Activated CD8-positive, alpha-beta T cell treated with anti-CD3 and anti-CD28 coated beads for 36 hours (primary cell): ENCODE data around the gene AIPL1. TPM values are rescaled to one million over a fixed set of nuclear protein-coding genes. Genes with fewer than 3 reads are reported as not detected.

Source experiments
- ATAC-seq: fragments of 200-7000 bp; cut with Tn5 transposase; one replicate; pipeline ENCODE4 v1.10.0; 2021; ENCODE audit warnings: mild to moderate bottlenecking, moderate library complexity
- CTCF ChIA-PET: fragments of 350-600 bp; sonication (Branson Sonifier 250); formaldehyde crosslinking; loops from one replicate; lab custom pipeline; 2021; ENCODE audit warnings: antibody characterized with exemption; lab: Charles Lee
- POLR2A ChIA-PET: fragments of 350-600 bp; sonication (Branson Sonifier 250); formaldehyde crosslinking; loops from one replicate; lab custom pipeline; 2021; ENCODE audit warnings: antibody characterized with exemption; lab: Charles Lee
- DNase-seq: peaks from one replicate; pipeline ENCODE4 v3.0.0-alpha.2; 2020
- H3K27ac Mint-ChIP-seq: one replicate; pipeline ENCODE4 v1.8.0; 2021; ENCODE audit warnings: mild to moderate bottlenecking, mixed read lengths
- H3K27me3 Mint-ChIP-seq: one replicate; pipeline ENCODE4 v1.8.0; 2021; ENCODE audit warnings: mixed read lengths
- H3K36me3 Mint-ChIP-seq: one replicate; pipeline ENCODE4 v1.8.0; 2021; ENCODE audit warnings: low read depth, mixed read lengths
- H3K4me1 Mint-ChIP-seq: one replicate; pipeline ENCODE4 v1.8.0; 2021; ENCODE audit warnings: low read depth, mixed read lengths
- H3K4me3 Mint-ChIP-seq: one replicate; pipeline ENCODE4 v1.8.0; 2021; ENCODE audit warnings: mild to moderate bottlenecking, moderate library complexity, mixed read lengths
- H3K9me3 Mint-ChIP-seq: one replicate; pipeline ENCODE4 v1.8.0; 2021; ENCODE audit warnings: mixed read lengths
- intact Hi-C: fragments of 100-400 bp; cut with micrococcal nuclease; formaldehyde crosslinking; loops from one replicate; pipeline ENCODE4 v1.10.0; 2022
- total RNA-seq, 2 experiments: library from RNA; stranded (reverse); gene quantifications; one replicate each; pipeline ENCODE4 v1.2.3, GENCODE V29; 2021
- TF ChIP-seq, protein P1 (sequence below): fragments of 200-600 bp; IDR thresholded peaks from one replicate; pipeline ENCODE4 v1.8.0; 2022; ENCODE audit warnings: antibody characterized with exemption, mild to moderate bottlenecking

Gene AIPL1
- total RNA-seq, 2 experiments from 2014 or later, result not detected

DNA sequence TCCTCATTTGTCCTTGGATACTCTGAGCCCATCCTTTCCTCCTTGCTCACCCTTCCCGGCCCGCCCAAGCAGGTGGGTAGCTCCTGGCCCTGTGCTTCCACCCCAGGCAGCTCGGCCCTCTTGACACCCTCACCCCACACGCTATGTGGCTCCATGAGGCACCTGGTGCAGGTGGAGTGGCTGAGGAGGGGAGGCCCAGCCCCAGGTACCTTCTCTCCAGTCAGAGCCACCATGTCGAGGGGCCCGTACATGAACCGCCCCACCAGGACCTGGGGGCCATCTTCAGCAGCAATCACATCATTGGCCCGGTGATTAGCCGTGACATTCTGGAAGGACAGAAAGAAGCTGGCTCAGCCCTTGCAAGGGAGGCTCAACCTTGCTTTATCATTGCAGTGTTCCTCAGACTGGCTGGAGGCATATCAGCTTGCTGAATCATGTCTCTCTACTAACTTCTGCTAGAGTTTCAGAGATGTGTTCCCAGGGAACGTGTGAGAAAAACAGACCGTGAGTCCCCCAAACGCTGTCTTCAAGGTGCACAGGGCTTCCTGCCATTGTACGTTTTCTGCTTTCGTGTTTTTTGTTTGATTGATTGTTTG, 29.6 kb upstream of the AIPL1 start:
- intact Hi-C loops, result no loop called here
- no peak for DNase-seq
- Mint-ChIP-seq H3K4me1 (peaks cover 15% of the 10 kb centered on the region), H3K27ac (no peak overlapping the region), H3K36me3 (no peaks in the 10 kb centered on the region), H3K27me3 (no peaks in the 10 kb centered on the region), H3K4me3 (no peak overlapping the region), H3K9me3 (no peaks in the 10 kb centered on the region)
- no peak for ATAC-seq
- ChIA-PET POLR2A (no interaction called here), CTCF (interaction anchor here (1.1 kb wide), 1 partner anchor 9 kb away, joined by 3 read pairs; no protein-coding TSS in a partner anchor)
- TF ChIP-seq, protein P1, sequence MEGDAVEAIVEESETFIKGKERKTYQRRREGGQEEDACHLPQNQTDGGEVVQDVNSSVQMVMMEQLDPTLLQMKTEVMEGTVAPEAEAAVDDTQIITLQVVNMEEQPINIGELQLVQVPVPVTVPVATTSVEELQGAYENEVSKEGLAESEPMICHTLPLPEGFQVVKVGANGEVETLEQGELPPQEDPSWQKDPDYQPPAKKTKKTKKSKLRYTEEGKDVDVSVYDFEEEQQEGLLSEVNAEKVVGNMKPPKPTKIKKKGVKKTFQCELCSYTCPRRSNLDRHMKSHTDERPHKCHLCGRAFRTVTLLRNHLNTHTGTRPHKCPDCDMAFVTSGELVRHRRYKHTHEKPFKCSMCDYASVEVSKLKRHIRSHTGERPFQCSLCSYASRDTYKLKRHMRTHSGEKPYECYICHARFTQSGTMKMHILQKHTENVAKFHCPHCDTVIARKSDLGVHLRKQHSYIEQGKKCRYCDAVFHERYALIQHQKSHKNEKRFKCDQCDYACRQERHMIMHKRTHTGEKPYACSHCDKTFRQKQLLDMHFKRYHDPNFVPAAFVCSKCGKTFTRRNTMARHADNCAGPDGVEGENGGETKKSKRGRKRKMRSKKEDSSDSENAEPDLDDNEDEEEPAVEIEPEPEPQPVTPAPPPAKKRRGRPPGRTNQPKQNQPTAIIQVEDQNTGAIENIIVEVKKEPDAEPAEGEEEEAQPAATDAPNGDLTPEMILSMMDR, result no peak

DNA sequence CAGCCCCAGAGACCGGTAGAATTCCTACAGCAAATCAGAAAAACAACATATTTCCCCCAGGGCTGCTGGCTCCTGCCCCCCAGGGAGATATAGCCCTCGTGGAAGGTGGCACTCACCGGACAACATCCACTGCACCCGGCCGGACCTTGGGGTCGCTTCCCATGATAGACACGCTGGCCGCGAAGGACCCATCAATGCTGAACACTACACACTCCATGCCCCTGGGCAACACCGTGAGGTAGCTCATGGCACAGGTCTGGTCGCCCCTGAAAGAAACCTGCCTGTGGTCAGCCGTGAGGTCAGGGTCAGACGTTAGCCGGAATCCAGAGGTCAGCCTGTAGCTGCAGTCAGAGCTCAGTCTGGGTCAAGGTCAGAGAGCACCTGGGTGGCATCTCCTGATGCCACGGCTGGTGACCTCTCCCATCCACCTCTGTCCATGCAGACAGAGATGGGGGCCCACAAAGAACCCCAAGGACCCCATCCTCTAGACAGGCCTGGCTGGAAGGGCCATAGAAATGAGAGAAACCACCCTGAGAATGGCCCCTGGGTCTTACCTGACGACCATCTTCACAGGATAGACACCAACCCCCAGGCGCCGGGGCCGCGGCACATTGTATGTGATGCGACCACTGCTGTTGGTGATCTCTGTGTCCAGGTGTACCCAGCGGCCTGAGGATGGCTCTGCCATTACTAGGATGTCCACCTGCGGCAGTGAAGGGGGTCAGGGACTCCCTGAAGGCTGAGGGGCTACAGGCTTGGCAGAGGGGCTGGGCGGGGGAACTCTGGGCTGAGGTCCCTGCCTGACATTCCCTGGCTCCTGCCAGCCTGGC, 28.9 kb upstream of the AIPL1 start:
- H3K4me1 Mint-ChIP-seq, result peaks cover 15% of the 10 kb centered on the region
- no peaks in the 10 kb centered on the region for H3K9me3 Mint-ChIP-seq
- H3K36me3 Mint-ChIP-seq, result no peaks in the 10 kb centered on the region
- DNase-seq (no peak), ATAC-seq (no peak)
- H3K27me3 Mint-ChIP-seq, result no peaks in the 10 kb centered on the region
- no peak overlapping the region for H3K27ac Mint-ChIP-seq
- POLR2A ChIA-PET, result interaction anchor here (1.3 kb wide), 1 partner anchor 19 kb away, joined by 3 read pairs; the partner anchor contains the start of gene PIMREG
- no peak overlapping the region for H3K4me3 Mint-ChIP-seq
- intact Hi-C loops, result no loop called here
- CTCF ChIA-PET, result interaction anchor here (1.4 to 1.8 kb wide), 2 partner anchors 9 to 28 kb away, joined by 5 to 7 read pairs; no protein-coding TSS in a partner anchor
- TF ChIP-seq, protein P1, result no peak

DNA sequence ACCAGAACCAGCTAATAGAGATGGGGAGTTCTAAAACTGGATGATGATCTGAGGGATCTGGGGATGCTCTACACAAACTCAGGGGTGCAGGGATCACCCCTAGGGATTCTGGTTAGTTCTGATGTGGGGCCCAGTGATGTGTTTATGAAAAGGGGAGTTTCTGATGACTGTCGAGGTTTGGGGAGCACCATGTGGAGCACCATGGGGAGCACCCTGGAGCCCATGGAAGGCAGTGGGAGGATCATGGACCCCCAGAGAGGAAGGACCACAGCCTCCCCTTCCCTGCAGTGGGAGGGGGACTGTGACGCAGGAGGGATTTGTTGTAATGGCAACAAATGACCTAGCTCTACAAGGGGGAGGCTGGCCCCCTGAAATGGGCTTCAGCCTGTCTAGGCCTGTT, 27.8 kb upstream of the AIPL1 start:
- Mint-ChIP-seq H3K9me3 (no peaks in the 10 kb centered on the region), H3K36me3 (no peaks in the 10 kb centered on the region)
- TF ChIP-seq, protein P1, result no peak

DNA sequence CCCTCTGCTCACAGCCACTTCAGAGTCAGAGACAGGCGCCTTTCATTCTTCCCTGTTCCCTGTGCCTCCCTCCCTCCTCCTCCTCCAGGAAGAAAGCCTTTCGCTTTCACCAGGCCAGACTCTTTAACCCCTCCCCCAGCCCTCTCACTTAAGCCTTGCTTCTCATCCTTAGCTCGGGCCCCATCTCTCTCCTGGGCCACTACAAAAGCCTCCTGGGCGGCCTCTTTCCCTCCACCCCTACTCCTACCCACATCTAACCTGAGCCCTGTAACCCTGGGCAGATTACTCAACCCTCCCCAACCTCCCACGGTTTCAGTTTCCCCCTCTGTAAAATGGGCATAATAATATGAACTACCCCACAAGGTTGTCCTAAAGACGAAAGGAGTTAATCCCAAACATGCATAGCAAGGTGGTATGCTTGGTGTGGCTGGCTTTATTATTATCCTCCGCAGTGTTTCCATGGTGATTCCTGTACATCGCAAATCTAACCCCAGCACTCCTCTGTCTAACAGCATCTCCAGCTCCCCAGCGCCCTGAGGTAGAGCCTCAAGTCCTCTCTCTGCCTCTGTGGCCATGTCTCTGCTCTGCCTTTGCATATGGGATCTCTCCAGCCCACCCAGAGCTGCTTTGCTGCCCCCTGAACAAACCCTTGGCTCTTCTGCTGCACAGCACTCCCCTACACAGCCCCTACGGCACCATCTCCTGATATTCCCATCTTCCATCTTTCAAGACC, 27.0 kb upstream of the AIPL1 start:
- DNase-seq, result peak; percentile 57
- H3K4me1 Mint-ChIP-seq, result peaks cover 18% of the 10 kb centered on the region
- ChIA-PET CTCF (no interaction called here), POLR2A (no interaction called here)
- TF ChIP-seq, protein P1, result no peak
- intact Hi-C loops, result no loop called here
- no peaks in the 10 kb centered on the region for H3K36me3 Mint-ChIP-seq
- ATAC-seq, result peak; percentile 93
- H3K27ac Mint-ChIP-seq, result no peak overlapping the region
- H3K4me3 Mint-ChIP-seq, result no peak overlapping the region
- H3K27me3 Mint-ChIP-seq, result no peaks in the 10 kb centered on the region
- no peaks in the 10 kb centered on the region for H3K9me3 Mint-ChIP-seq

More for the DNA sequence above, 27.8 kb upstream of the AIPL1 start:
- Mint-ChIP-seq H3K4me3 (no peak overlapping the region), H3K27ac (no peak overlapping the region), H3K4me1 (peaks cover 15% of the 10 kb centered on the region), H3K27me3 (no peaks in the 10 kb centered on the region)
- POLR2A ChIA-PET, result interaction anchor here (1.3 kb wide), 1 partner anchor 18 kb away, joined by 3 read pairs; the partner anchor contains the start of gene PIMREG
- CTCF ChIA-PET, result interaction anchor here (1.4 to 1.8 kb wide), 2 partner anchors 10 to 27 kb away, joined by 5 to 7 read pairs; no protein-coding TSS in a partner anchor
- ATAC-seq (no peak), DNase-seq (no peak)
- intact Hi-C loops, result no loop called here
